Measurements from ENCODE around the gene KRT72. TPM values are rescaled to one million over a fixed set of nuclear protein-coding genes. Genes with fewer than 3 reads are reported as not detected.

KRT72 gene
- not detected for total RNA-seq

GRCh38 chr12:52600941-52601481 lies at the start of gene KRT72:
KRT72 (minus strand) TSS chr12:52601463; CDS start chr12:52601452, 11 bp downstream.
- Histone ChIP-seq H3K9me3 (no peaks in the 10 kb centered on the region), H3K4me3 (peak within 1 kb of the TSS in 1 of 3 donors; percentile 25), H3K36me3 (no peaks in the 10 kb centered on the region), H3K27ac (no peak within 1 kb of the TSS), H3K4me1 (no peaks in the 10 kb centered on the region), H3K27me3 (peaks cover 0 to 36% of the 10 kb centered on the region in 2 donors)
- no peak for TF ChIP-seq POLR2A (IDR thresholded peaks at IDR 0.05)
- TF ChIP-seq CTCF (IDR thresholded peaks at IDR 0.05): no peak
- TF ChIP-seq POLR2AphosphoS5 (IDR thresholded peaks at IDR 0.05): no peak
- DNase-seq (ENCODE audit: low spot score in 2 of 2): no peak
- intact Hi-C loops (cut with DNase I; ENCODE audit: low total_unique reads): no loop called here

GRCh38 chr12:52650520-52651081 lies 49.3 kb upstream of the KRT72 start:
- Histone ChIP-seq H3K4me3 (no peak overlapping the region), H3K36me3 (no peaks in the 10 kb centered on the region), H3K27me3 (no peaks in the 10 kb centered on the region), H3K9me3 (no peaks in the 10 kb centered on the region), H3K4me1 (no peaks in the 10 kb centered on the region), H3K27ac (no peak overlapping the region)
- peak in 1 of 2 donors; percentile 10 for DNase-seq (ENCODE audit: low spot score in 2 of 2)
- TF ChIP-seq CTCF (IDR thresholded peaks at IDR 0.05) (no peak), POLR2AphosphoS5 (IDR thresholded peaks at IDR 0.05) (no peak), POLR2A (IDR thresholded peaks at IDR 0.05) (no peak)
- intact Hi-C loops (cut with DNase I; ENCODE audit: low total_unique reads): no loop called here

- Histone ChIP-seq H3K4me1 (no peaks in the 10 kb centered on the region), H3K4me3 (no peak overlapping the region), H3K27ac (no peak overlapping the region), H3K36me3 (no peaks in the 10 kb centered on the region), H3K9me3 (no peaks in the 10 kb centered on the region), H3K27me3 (no peaks in the 10 kb centered on the region)
- peak in 1 of 2 donors; percentile 7 for DNase-seq (ENCODE audit: low spot score in 2 of 2)
- intact Hi-C loops (cut with DNase I; ENCODE audit: low total_unique reads): no loop called here
- no peak for TF ChIP-seq POLR2AphosphoS5 (IDR thresholded peaks at IDR 0.05)
These were observed 47.8 kb upstream of the KRT72 start for GRCh38 chr12:52649066-52649465.

- Histone ChIP-seq H3K36me3 (no peaks in the 10 kb centered on the region), H3K27ac (no peak overlapping the region), H3K4me3 (no peak overlapping the region), H3K27me3 (no peaks in the 10 kb centered on the region), H3K9me3 (no peaks in the 10 kb centered on the region), H3K4me1 (no peaks in the 10 kb centered on the region)
- no peak for DNase-seq (ENCODE audit: low spot score in 2 of 2)
- no peak for TF ChIP-seq POLR2AphosphoS5 (IDR thresholded peaks at IDR 0.05)
- no peak for TF ChIP-seq CTCF (IDR thresholded peaks at IDR 0.05)
- TF ChIP-seq POLR2A (IDR thresholded peaks at IDR 0.05): no peak
- intact Hi-C loops (cut with DNase I; ENCODE audit: low total_unique reads): no loop called here
These were observed 46.8 kb upstream of the KRT72 start for GRCh38 chr12:52648012-52648550.

GRCh38 chr12:52647601-52648000 lies 46.3 kb upstream of the KRT72 start:
- Histone ChIP-seq H3K4me3 (no peak overlapping the region), H3K9me3 (no peaks in the 10 kb centered on the region), H3K4me1 (no peaks in the 10 kb centered on the region), H3K27me3 (no peaks in the 10 kb centered on the region), H3K27ac (no peak overlapping the region), H3K36me3 (no peaks in the 10 kb centered on the region)
- TF ChIP-seq POLR2A (IDR thresholded peaks at IDR 0.05): no peak
- no peak for TF ChIP-seq CTCF (IDR thresholded peaks at IDR 0.05)
- no peak for TF ChIP-seq POLR2AphosphoS5 (IDR thresholded peaks at IDR 0.05)
- peak in 1 of 2 donors; percentile 7 for DNase-seq (ENCODE audit: low spot score in 2 of 2)
- intact Hi-C loops (cut with DNase I; ENCODE audit: low total_unique reads): no loop called here

Measured in breast epithelium (tissue), 4 donors.